Karpas-422 (cell line): ENCODE results near the gene BRD9. TPM values are rescaled to one million over a fixed set of nuclear protein-coding genes. Genes with fewer than 3 reads are reported as not detected.
"Not testable (repeated sequence)": the region's sequence is repeated elsewhere in the genome, so short reads cannot be mapped to it uniquely, and the experiment has no call there.

Experiments
- DNase-seq: peaks from one replicate; pipeline ENCODE4 v3.0.0-alpha.2; 2015
- H2AFZ ChIP-seq: fragments of 200-600 bp; sonication (generic); 2 replicates; pipeline ENCODE4 v1.6.1; 2014; ENCODE audit warnings: antibody characterized with exemption, low read length, mixed read lengths
- H3K27ac ChIP-seq: fragments of 200-600 bp; sonication (generic); 2 replicates; pipeline ENCODE4 v1.5.1; 2014; ENCODE audit warnings: mild to moderate bottlenecking, low read length, moderate library complexity
- H3K27me3 ChIP-seq: fragments of 200-600 bp; sonication (generic); 2 replicates; pipeline ENCODE4 v1.6.1; 2014; ENCODE audit warnings: low read length, mixed read lengths
- H3K36me3 ChIP-seq: fragments of 200-600 bp; sonication (generic); 2 replicates; pipeline ENCODE4 v1.6.1; 2014; ENCODE audit warnings: low read length, mixed read lengths; ENCODE audit not compliant: insufficient read depth
- H3K4me1 ChIP-seq: fragments of 200-600 bp; sonication (generic); 2 replicates; pipeline ENCODE4 v1.6.1; 2014; ENCODE audit warnings: mild to moderate bottlenecking, low read length, mixed read lengths
- H3K4me2 ChIP-seq: fragments of 200-600 bp; sonication (generic); 2 replicates; pipeline ENCODE4 v1.6.1; 2014; ENCODE audit warnings: low read length, low read depth, mild to moderate bottlenecking; ENCODE audit not compliant: poor library complexity, severe bottlenecking
- H3K4me3 ChIP-seq: fragments of 200-600 bp; sonication (generic); 2 replicates; pipeline ENCODE4 v1.5.1; 2014; ENCODE audit warnings: mild to moderate bottlenecking, antibody characterized with exemption, low read length, mixed read lengths
- H3K79me2 ChIP-seq: fragments of 200-600 bp; sonication (generic); 2 replicates; pipeline ENCODE4 v1.6.1; 2014; ENCODE audit warnings: mild to moderate bottlenecking, low read length, mixed read lengths
- H3K9ac ChIP-seq: fragments of 200-600 bp; sonication (generic); 2 replicates; pipeline ENCODE4 v1.6.0; 2014; ENCODE audit warnings: low read length
- H3K9me2 ChIP-seq: fragments of 200-600 bp; sonication (generic), shearing (Covaris generic); replicated peaks from 2 replicates; pipeline ENCODE4 v1.6.0; 2014; ENCODE audit warnings: mild to moderate bottlenecking, low read length, moderate library complexity; ENCODE audit not compliant: insufficient read depth
- H3K9me3 ChIP-seq: fragments of 300-700, 200-600 bp; sonication (generic); 2 replicates; pipeline ENCODE4 v1.6.1; 2014; ENCODE audit warnings: low read length, mixed read lengths
- H4K20me1 ChIP-seq: fragments of 200-600 bp; sonication (generic); 2 replicates; pipeline ENCODE4 v1.6.1; 2014; ENCODE audit warnings: mild to moderate bottlenecking, antibody characterized with exemption, low read length, low read depth; ENCODE audit not compliant: insufficient read depth
- total RNA-seq: library from RNA; depleted of rRNA; stranded (reverse); fragments of >200 nt; shearing (Covaris generic); gene quantifications from 2 replicates; pipeline ENCODE4 v1.2.3, GENCODE V29; 2014; ENCODE audit warnings: low replicate concordance

BRD9 gene
- total RNA-seq, 1 experiment from 2014 or later = 25.7 TPM

DNA sequence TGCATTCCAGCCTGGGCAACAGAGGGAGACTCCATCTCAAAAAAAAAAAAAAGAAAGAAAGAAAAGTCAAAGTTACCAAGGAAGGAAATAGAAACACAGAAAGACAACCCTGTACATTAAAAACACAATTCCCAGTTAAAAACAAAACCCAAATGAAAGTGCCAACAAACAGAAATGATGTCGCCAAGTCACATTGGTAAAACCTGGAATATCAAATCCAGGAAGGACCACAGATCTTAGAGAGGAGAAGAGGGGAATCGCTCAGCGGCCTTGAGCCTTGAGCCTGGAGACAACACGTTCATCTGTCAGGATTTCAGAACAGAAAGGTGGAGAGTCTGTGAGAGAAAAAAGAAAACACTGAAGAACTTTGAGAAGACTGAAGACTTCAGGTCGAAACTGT, 40.6 kb downstream of the BRD9 start:
- no peak overlapping the region for H3K9ac ChIP-seq
- no peaks in the 10 kb centered on the region for H3K79me2 ChIP-seq
- no peaks in the 10 kb centered on the region for H3K9me2 ChIP-seq
- no peak overlapping the region for H2AFZ ChIP-seq
- H3K4me3 ChIP-seq = no peak overlapping the region
- H3K9me3 ChIP-seq = no peaks in the 10 kb centered on the region
- H4K20me1 ChIP-seq = no peaks in the 10 kb centered on the region
- no peaks in the 10 kb centered on the region for H3K36me3 ChIP-seq
- H3K27me3 ChIP-seq = no peaks in the 10 kb centered on the region
- DNase-seq = no peak
- H3K4me1 ChIP-seq = no peaks in the 10 kb centered on the region
- no peak overlapping the region for H3K4me2 ChIP-seq
- no peak overlapping the region for H3K27ac ChIP-seq

DNA sequence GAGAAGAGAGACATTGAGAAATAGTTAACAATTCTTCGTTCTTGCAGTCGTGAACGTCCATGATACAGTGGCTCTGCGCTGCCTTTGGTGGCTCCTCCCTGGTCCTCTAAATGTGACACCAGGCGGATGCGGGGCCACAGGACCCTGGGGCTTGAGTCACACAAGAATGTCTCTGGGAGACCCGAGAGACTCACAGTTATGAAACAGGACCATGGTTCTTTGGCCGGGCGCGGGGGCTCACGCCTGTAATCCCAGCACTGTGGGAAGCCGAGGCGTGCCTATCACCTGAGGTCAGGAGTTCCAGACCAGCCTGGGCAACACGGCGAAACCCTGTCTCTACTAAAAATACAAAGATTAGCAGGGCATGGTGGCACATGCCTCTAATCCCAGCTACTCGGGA, 41.0 kb downstream of the BRD9 start:
- Histone ChIP-seq H3K9me3 (no peaks in the 10 kb centered on the region), H3K79me2 (no peaks in the 10 kb centered on the region), H3K4me2 (no peak overlapping the region), H3K36me3 (no peaks in the 10 kb centered on the region), H2AFZ (no peak overlapping the region), H3K9ac (no peak overlapping the region), H3K4me1 (no peaks in the 10 kb centered on the region), H4K20me1 (no peaks in the 10 kb centered on the region), H3K9me2 (no peaks in the 10 kb centered on the region), H3K4me3 (no peak overlapping the region), H3K27me3 (no peaks in the 10 kb centered on the region), H3K27ac (no peak overlapping the region)
- no peak for DNase-seq

GRCh38 chr5:851076-851475, 41.5 kb downstream of the BRD9 start:
- no peak overlapping the region for H3K4me2 ChIP-seq
- no peaks in the 10 kb centered on the region for H4K20me1 ChIP-seq
- H3K27ac ChIP-seq = no peak overlapping the region
- no peaks in the 10 kb centered on the region for H3K9me3 ChIP-seq
- no peaks in the 10 kb centered on the region for H3K36me3 ChIP-seq
- no peak overlapping the region for H3K4me3 ChIP-seq
- H3K4me1 ChIP-seq = no peaks in the 10 kb centered on the region
- no peaks in the 10 kb centered on the region for H3K27me3 ChIP-seq
- no peak for DNase-seq
- no peak overlapping the region for H2AFZ ChIP-seq
- no peaks in the 10 kb centered on the region for H3K79me2 ChIP-seq
- no peaks in the 10 kb centered on the region for H3K9me2 ChIP-seq
- no peak overlapping the region for H3K9ac ChIP-seq

DNA sequence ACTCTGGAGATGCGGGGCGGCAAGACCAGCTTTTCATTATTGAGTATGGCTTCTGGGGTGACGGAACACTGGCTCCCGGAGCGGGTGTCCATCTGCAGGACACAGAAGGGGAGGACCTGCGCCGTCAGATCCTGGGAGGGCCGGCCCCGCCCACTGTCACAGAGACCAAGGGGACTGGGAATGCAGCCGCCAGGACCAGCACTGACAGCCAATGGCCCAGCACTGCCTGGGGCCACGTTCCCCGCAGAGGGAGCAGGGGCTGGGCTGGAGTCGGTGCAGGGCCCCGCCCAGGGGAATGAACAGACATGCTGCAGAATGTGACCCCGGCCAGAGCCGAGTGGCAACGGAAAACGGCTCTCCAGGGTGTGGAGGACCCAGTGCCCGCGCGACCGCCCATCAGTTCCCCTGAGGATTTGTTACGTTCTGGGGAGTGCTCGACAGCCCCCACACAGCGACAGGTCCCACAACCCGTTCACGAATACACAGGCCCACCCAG, 42.0 kb downstream of the BRD9 start, which contains the start of gene ZDHHC11:
Gene ZDHHC11 (minus strand): TSS at position 476 of the 496 bp plus-strand sequence. CDS start 384 bp downstream, at position 92.
- no peaks in the 10 kb centered on the region for H3K9me2 ChIP-seq
- no peak for DNase-seq
- no peak within 1 kb of the TSS for H3K4me2 ChIP-seq
- no peak within 1 kb of the TSS for H2AFZ ChIP-seq
- no peaks in the 10 kb centered on the region for H3K36me3 ChIP-seq
- no peaks in the 10 kb centered on the region for H3K4me1 ChIP-seq
- no peaks in the 10 kb centered on the region for H3K79me2 ChIP-seq
- H4K20me1 ChIP-seq = no peaks in the 10 kb centered on the region
- H3K4me3 ChIP-seq = no peak within 1 kb of the TSS
- no peak within 1 kb of the TSS for H3K27ac ChIP-seq
- H3K9me3 ChIP-seq = no peaks in the 10 kb centered on the region
- no peaks in the 10 kb centered on the region for H3K27me3 ChIP-seq
- H3K9ac ChIP-seq = no peak within 1 kb of the TSS

DNA sequence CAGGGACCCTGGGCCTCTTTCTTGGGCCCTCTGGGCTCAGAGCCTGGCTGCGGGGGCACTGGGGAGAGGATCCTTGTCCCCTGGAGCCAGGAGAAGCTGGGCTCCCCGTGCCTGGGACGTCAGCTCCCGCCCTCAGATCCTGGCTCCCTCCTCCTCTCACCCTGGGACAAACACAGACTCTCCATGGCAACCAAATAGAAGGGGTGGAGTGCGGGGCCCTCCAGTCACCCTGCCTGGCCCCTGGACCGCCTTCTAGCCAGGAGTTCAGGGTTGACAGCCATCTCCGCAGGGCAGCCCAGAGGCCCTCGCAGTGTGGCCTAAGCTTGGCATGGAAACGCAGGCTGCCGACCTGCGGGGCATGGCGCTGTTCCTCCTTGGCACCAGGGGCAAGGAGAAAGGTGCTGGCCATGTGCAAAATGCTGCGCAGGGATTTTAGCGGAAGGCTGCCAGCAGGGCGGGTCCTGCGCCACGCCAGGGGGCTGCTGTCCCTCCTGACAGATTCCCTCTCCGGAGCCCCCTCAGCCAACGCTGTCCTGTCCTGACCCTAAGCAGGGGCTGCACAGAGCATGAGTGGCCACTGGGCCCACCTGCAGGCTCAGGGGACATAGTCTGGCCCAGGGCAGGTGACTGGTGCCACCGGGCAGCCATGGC, 42.8 kb downstream of the BRD9 start:
- DNase-seq = no peak
- Histone ChIP-seq H3K9ac (no peak overlapping the region), H3K4me3 (no peak overlapping the region), H3K4me2 (no peak overlapping the region), H3K4me1 (no peaks in the 10 kb centered on the region), H3K9me3 (no peaks in the 10 kb centered on the region), H3K27ac (no peak overlapping the region), H3K36me3 (no peaks in the 10 kb centered on the region), H4K20me1 (no peaks in the 10 kb centered on the region), H3K27me3 (no peaks in the 10 kb centered on the region), H3K79me2 (no peaks in the 10 kb centered on the region), H2AFZ (no peak overlapping the region), H3K9me2 (no peaks in the 10 kb centered on the region)

GRCh38 chr5:848671-849111, 43.9 kb downstream of the BRD9 start:
- no peak overlapping the region for H3K9ac ChIP-seq
- H3K27ac ChIP-seq = no peak overlapping the region
- no peak overlapping the region for H3K4me2 ChIP-seq
- no peak for DNase-seq
- no peaks in the 10 kb centered on the region for H3K79me2 ChIP-seq
- no peaks in the 10 kb centered on the region for H3K9me3 ChIP-seq
- no peaks in the 10 kb centered on the region for H3K4me1 ChIP-seq
- H4K20me1 ChIP-seq = no peaks in the 10 kb centered on the region
- H3K4me3 ChIP-seq = no peak overlapping the region
- H3K9me2 ChIP-seq = no peaks in the 10 kb centered on the region
- H3K36me3 ChIP-seq = no peaks in the 10 kb centered on the region
- no peak overlapping the region for H2AFZ ChIP-seq
- H3K27me3 ChIP-seq = no peaks in the 10 kb centered on the region

DNA sequence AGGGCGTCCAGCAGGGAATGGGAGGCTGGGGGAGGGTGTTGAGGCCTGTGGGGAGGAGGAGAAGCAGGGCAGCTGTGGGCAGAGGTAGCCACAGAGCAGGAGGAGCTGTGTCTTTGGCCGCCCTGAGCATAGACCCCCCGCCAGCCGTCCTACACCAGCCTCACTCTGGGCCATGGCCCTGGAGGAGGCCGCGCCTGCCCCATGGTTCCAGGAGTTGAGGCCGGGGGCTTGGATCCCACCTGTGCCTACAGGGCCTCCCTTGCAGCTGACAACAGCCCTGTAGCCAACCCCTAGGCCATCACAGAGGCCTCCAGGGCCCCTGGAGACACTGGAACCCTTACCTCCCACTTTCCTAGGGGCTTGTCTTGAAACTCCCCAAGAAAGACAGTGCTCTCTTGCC, 44.9 kb downstream of the BRD9 start:
- H3K9me3 ChIP-seq, H3K4me2 ChIP-seq, H3K4me1 ChIP-seq, H3K4me3 ChIP-seq, DNase-seq, H3K36me3 ChIP-seq, H3K9ac ChIP-seq, H3K27me3 ChIP-seq, H2AFZ ChIP-seq, H3K9me2 ChIP-seq, H3K27ac ChIP-seq, H3K79me2 ChIP-seq, H4K20me1 ChIP-seq: not testable (repeated sequence)

- not testable (repeated sequence) for H3K79me2 ChIP-seq, H4K20me1 ChIP-seq, H3K27ac ChIP-seq, H2AFZ ChIP-seq, H3K4me1 ChIP-seq, DNase-seq, H3K4me3 ChIP-seq, H3K27me3 ChIP-seq, H3K9ac ChIP-seq, H3K9me3 ChIP-seq, H3K9me2 ChIP-seq, H3K36me3 ChIP-seq, H3K4me2 ChIP-seq
Measured at GRCh38 chr5:847212-847611, 45.4 kb downstream of the BRD9 start.
